ACC112 (cell line): ENCODE measurements around the gene FAM184A.
"Not testable (repeated sequence)": the region's sequence is repeated elsewhere in the genome, so short reads cannot be mapped to it uniquely, and the experiment has no call there.

ENCODE experiments used
- H2AFZ ChIP-seq: fragments of 200-600 bp; sonication (generic); one replicate; pipeline ENCODE4 v1.6.0; 2017; ENCODE audit warnings: antibody characterized with exemption, low read length; ENCODE audit not compliant: unreplicated experiment
- H3K27ac ChIP-seq: fragments of 200-600 bp; sonication (generic); 2 replicates; pipeline ENCODE4 v1.5.1; 2014; ENCODE audit warnings: low read depth, mild to moderate bottlenecking, antibody characterized with exemption, low read length, moderate library complexity
- H3K27me3 ChIP-seq: fragments of 200-600 bp; sonication (generic); 2 replicates; pipeline ENCODE4 v1.6.1; 2014; ENCODE audit warnings: mild to moderate bottlenecking, antibody characterized with exemption, low read length, moderate library complexity, mixed read lengths; ENCODE audit not compliant: insufficient read depth
- H3K36me3 ChIP-seq: fragments of 200-600 bp; sonication (generic); 2 replicates; pipeline ENCODE4 v1.6.1; 2016; ENCODE audit warnings: mild to moderate bottlenecking, antibody characterized with exemption, low read length, moderate library complexity, mixed read lengths; ENCODE audit not compliant: insufficient read depth
- H3K4me1 ChIP-seq: fragments of 200-600 bp; sonication (generic); one replicate; pipeline ENCODE4 v1.6.1; 2016; ENCODE audit warnings: low read length, mixed read lengths; ENCODE audit not compliant: insufficient read depth, unreplicated experiment, control insufficient read depth
- H3K4me3 ChIP-seq: fragments of 200-600 bp; sonication (generic); 2 replicates; pipeline ENCODE4 v1.5.1; 2014; ENCODE audit warnings: mild to moderate bottlenecking, low read depth, low read length
- H3K79me2 ChIP-seq: fragments of 200-600 bp; sonication (generic); one replicate; pipeline ENCODE4 v1.6.0; 2016; ENCODE audit warnings: low read length; ENCODE audit not compliant: control insufficient read depth, unreplicated experiment, insufficient read depth

The FAM184A gene

GRCh38 chr6:119009266-119009665 is 69.2 kb downstream of the FAM184A start:
- H2AFZ ChIP-seq, H3K27me3 ChIP-seq, H3K27ac ChIP-seq, H3K4me1 ChIP-seq, H3K79me2 ChIP-seq, H3K36me3 ChIP-seq, H3K4me3 ChIP-seq: not testable (repeated sequence)

GRCh38 chr6:119006974-119007373 is 71.5 kb downstream of the FAM184A start:
- Histone ChIP-seq H3K4me3 (no peak overlapping the region), H3K79me2 (no peaks in the 10 kb centered on the region), H3K27ac (no peak overlapping the region), H3K4me1 (no peaks in the 10 kb centered on the region), H3K27me3 (no peaks in the 10 kb centered on the region), H3K36me3 (no peaks in the 10 kb centered on the region), H2AFZ (no peak overlapping the region)

DNA sequence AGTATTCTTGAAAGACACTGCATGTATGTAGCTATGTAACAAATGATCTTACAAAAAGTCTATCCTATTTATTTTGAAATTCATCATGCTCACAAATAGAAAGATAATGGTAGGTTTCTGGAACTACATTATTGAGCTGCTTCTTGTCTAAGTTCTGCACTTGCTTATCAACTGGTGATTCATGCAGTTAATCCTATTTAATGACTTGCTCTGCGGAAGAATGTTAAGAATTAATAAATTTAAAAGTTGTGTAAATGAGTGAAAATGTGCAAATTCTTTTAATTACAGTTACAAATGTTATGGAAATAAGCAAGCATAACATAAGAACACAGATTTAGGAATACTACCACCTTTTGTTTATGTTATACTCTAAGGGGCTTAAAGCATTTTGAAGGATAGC is 76.4 kb downstream of the FAM184A start:
- Histone ChIP-seq H3K27ac (no peak overlapping the region), H3K27me3 (no peaks in the 10 kb centered on the region), H3K36me3 (no peaks in the 10 kb centered on the region), H3K4me3 (no peak overlapping the region), H3K79me2 (no peaks in the 10 kb centered on the region), H2AFZ (no peak overlapping the region), H3K4me1 (no peaks in the 10 kb centered on the region)

DNA sequence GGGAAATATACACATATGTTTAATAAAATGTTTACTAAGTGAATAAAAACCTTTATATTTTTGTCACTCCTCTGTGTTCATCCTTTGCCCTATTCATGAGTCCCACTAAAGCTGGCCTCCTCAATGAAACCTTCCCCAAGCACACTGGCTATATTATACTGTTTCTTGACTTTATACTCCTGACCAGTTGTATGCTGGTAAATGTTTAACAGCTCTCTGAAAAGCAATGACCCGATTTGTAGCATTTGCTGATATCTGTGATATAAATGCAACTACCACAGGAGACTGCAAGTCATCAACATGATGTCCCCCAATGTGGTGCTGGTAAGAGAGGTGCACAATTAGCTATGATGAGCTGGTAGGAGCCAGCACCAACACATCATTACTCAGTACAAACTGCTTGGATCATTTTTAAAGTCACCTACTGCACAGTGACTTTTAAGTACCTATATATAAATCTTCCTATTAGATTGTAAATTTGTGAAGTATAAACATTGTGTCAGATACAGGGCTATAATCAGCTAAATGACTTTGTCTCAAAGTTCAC is 78.9 kb downstream of the FAM184A start:
- Histone ChIP-seq H3K4me3 (no peak overlapping the region), H2AFZ (no peak overlapping the region), H3K4me1 (no peaks in the 10 kb centered on the region), H3K27me3 (no peaks in the 10 kb centered on the region), H3K27ac (no peak overlapping the region), H3K36me3 (no peaks in the 10 kb centered on the region), H3K79me2 (no peaks in the 10 kb centered on the region)

- not testable (repeated sequence) for H3K4me1 ChIP-seq, H3K27ac ChIP-seq, H2AFZ ChIP-seq, H3K36me3 ChIP-seq, H3K4me3 ChIP-seq, H3K27me3 ChIP-seq, H3K79me2 ChIP-seq
Observed at GRCh38 chr6:118997426-118997825, 81.0 kb downstream of the FAM184A start.

DNA sequence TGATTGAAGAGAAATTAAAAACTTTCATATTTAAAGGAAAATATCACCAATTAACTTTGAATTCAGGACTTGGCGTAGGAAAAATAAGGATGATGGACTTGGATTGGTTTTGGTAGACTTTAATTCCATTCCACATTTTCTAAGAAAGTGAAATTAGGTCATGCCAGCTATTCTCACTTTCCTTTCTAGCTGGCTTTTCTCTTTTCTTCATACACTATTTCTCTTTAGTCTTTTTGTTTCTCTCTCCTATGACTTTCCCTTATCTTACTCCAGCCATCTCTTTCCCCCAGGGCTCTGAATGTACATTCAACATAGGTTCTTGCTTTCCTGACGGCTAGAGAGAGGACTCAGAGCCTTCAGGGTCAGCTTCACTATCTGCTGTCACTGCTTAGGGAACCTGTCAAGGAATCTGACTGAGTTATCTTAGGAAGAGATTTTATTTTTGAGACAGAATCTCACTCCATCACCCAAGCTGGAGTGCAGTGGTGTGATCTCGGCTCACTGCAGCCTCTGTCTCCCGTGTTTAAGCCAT is 82.1 kb downstream of the FAM184A start:
- no peaks in the 10 kb centered on the region for H3K27me3 ChIP-seq
- no peaks in the 10 kb centered on the region for H3K4me1 ChIP-seq
- H3K79me2 ChIP-seq, result no peaks in the 10 kb centered on the region
- H2AFZ ChIP-seq, result no peak overlapping the region
- no peak overlapping the region for H3K27ac ChIP-seq
- H3K36me3 ChIP-seq, result no peaks in the 10 kb centered on the region
- no peak overlapping the region for H3K4me3 ChIP-seq

DNA sequence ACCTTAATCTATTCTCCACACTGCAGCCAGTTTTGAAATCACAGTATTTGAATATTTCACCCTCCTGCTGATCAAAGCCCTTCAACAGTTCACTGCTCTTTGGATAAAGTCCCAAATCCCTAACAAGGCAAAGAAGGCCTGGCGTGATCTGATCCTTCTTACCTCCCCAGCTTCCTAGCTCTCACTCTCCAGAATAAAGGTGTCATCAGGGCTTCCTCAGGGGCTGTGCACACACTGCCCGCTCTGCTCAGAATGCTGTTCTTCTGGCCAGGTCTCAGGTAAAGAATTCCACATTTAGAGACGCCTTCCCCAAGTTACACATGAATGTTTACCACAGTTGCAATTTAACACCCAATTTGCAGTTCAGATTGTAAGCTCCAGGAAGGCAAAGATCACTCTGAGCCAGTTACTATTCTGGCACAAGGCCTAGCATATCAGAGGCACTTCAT is 84.6 kb downstream of the FAM184A start:
- Histone ChIP-seq H2AFZ (no peak overlapping the region), H3K27me3 (no peaks in the 10 kb centered on the region), H3K4me3 (no peak overlapping the region), H3K79me2 (no peaks in the 10 kb centered on the region), H3K27ac (no peak overlapping the region), H3K36me3 (no peaks in the 10 kb centered on the region), H3K4me1 (no peaks in the 10 kb centered on the region)

GRCh38 chr6:118993358-118993757 is 85.1 kb downstream of the FAM184A start:
- Histone ChIP-seq H3K27ac (no peak overlapping the region), H3K4me3 (no peak overlapping the region), H2AFZ (no peak overlapping the region), H3K4me1 (no peaks in the 10 kb centered on the region), H3K79me2 (no peaks in the 10 kb centered on the region), H3K27me3 (no peaks in the 10 kb centered on the region), H3K36me3 (no peaks in the 10 kb centered on the region)

- H3K79me2 ChIP-seq, result no peaks in the 10 kb centered on the region
- no peak overlapping the region for H3K27ac ChIP-seq
- H3K27me3 ChIP-seq, result no peaks in the 10 kb centered on the region
- no peaks in the 10 kb centered on the region for H3K36me3 ChIP-seq
- no peak overlapping the region for H2AFZ ChIP-seq
- H3K4me1 ChIP-seq, result no peaks in the 10 kb centered on the region
- no peak overlapping the region for H3K4me3 ChIP-seq
Observed at GRCh38 chr6:118992186-118992795, 86.2 kb downstream of the FAM184A start.

GRCh38 chr6:118986312-118986711 is 92.2 kb downstream of the FAM184A start:
- Histone ChIP-seq H3K4me3 (no peak overlapping the region), H3K27me3 (no peaks in the 10 kb centered on the region)

GRCh38 chr6:118985123-118985830 is 93.2 kb downstream of the FAM184A start:
- no peak overlapping the region for H3K4me3 ChIP-seq
- H3K27me3 ChIP-seq, result no peaks in the 10 kb centered on the region
- H3K27ac ChIP-seq, result no peak overlapping the region
- peak overlapping the region; percentile 48 for H2AFZ ChIP-seq
- H3K36me3 ChIP-seq, result no peaks in the 10 kb centered on the region
- H3K4me1 ChIP-seq, result no peaks in the 10 kb centered on the region
- no peaks in the 10 kb centered on the region for H3K79me2 ChIP-seq

More at GRCh38 chr6:118986312-118986711, 92.2 kb downstream of the FAM184A start:
- Histone ChIP-seq H3K36me3 (no peaks in the 10 kb centered on the region), H3K4me1 (no peaks in the 10 kb centered on the region), H2AFZ (no peak overlapping the region), H3K27ac (no peak overlapping the region), H3K79me2 (no peaks in the 10 kb centered on the region)
